Esophagus muscularis mucosa (tissue), 4 donors: ENCODE data around the gene MIA3. TPM values are rescaled to one million over a fixed set of nuclear protein-coding genes. Genes with fewer than 3 reads are reported as not detected.
A peak's percentile ranks its signal among the peaks of the same experiment; 100 is the strongest.

Experiments used
- DNase-seq: peaks from one replicate; pipeline ENCODE4 v3.0.0-alpha.2; 2017; ENCODE audit errors: extremely low spot score
- H3K27ac ChIP-seq, 4 donors: fragments of 200-600 bp; sonication (generic); replicated peaks in 1 of 4; 1 replicate in 3 of 4; 2 replicates in 1 of 4; pipeline ENCODE4 v1.5.1; 2016 to 2019; ENCODE audit warnings: mild to moderate bottlenecking in 1 of 4
- H3K27me3 ChIP-seq, 4 donors: fragments of 200-600 bp; sonication (generic); one replicate each; pipeline versions ENCODE4 v1.5.1 to v1.6.0; 2016 to 2019
- H3K36me3 ChIP-seq, 4 donors: fragments of 200-600 bp; sonication (generic); one replicate each; pipeline ENCODE4 v1.5.1; 2016 to 2019
- H3K4me1 ChIP-seq, 4 donors: fragments of 200-600 bp; sonication (generic); one replicate each; pipeline ENCODE4 v1.5.1; 2016 to 2019
- H3K4me3 ChIP-seq, 4 donors: fragments of 200-600 bp; sonication (generic); 1 replicate in 2 of 4; 2 replicates in 2 of 4; pipeline ENCODE4 v1.5.1; 2016 to 2019; ENCODE audit warnings: mild to moderate bottlenecking in 4 of 4, moderate library complexity in 1 of 4
- H3K9me3 ChIP-seq, 4 donors: fragments of 200-600 bp; sonication (generic); 1 replicate in 3 of 4; 2 replicates in 1 of 4; pipeline ENCODE4 v1.5.1; 2016 to 2019
- CTCF ChIP-seq, 3 experiments: fragments of 200-600 bp in 2 of 3; fragments of 450-650 bp in 1 of 3; sonication (generic) in 2 of 3; IDR thresholded peaks; one replicate each; pipeline ENCODE4 v1.5.1; 2017 to 2019; ENCODE audit warnings: antibody characterized with exemption in 3 of 3, mild to moderate bottlenecking in 2 of 3, moderate library complexity in 1 of 3
- EP300 ChIP-seq: sonication (generic); formaldehyde crosslinking; IDR thresholded peaks from one replicate; pipeline ENCODE4 v1.6.1; 2017; ENCODE audit warnings: antibody characterized with exemption
- POLR2A ChIP-seq: fragments of 450-650 bp; IDR thresholded peaks from one replicate; pipeline ENCODE4 v1.6.1; 2017; ENCODE audit warnings: antibody characterized with exemption, moderate library complexity, mild to moderate bottlenecking, low read depth
- POLR2AphosphoS5 ChIP-seq, 2 donors: sonication (generic); formaldehyde crosslinking; IDR thresholded peaks; one replicate each; pipeline ENCODE4 v1.6.1; 2017; ENCODE audit warnings: antibody characterized with exemption in 2 of 2
- WGBS: methylation state at CpG from one replicate; pipeline ENCODE4 v1.1.5; 2018; 5-methylcytosine and 5-hydroxymethylcytosine counted together
- intact Hi-C: fragments of 100-400 bp; cut with DNase I; formaldehyde crosslinking; loops from one replicate; pipeline ENCODE4 v1.15.1; 2023
- total RNA-seq, 4 donors: library from RNA; depleted of rRNA; stranded (reverse); fragments of >200 nt; gene quantifications; one replicate each; pipeline versions ENCODE4 v1.1.0 to v1.2.1, GENCODE V29; 2016

MIA3 gene
- total RNA-seq, 4 donors from 2014 or later, result 36.1 to 53.0 (median 49.0) TPM

GRCh38 chr1:222643606-222643937 is 25.7 kb downstream of the MIA3 start:
- Histone ChIP-seq H3K36me3 (peaks cover 0 to 30% (median 14%) of the 10 kb centered on the region in 4 donors), H3K4me3 (peak overlapping the region; percentile 66 to 90 (median 84)), H3K9me3 (no peaks in the 10 kb centered on the region), H3K27me3 (no peaks in the 10 kb centered on the region), H3K4me1 (peaks cover 16 to 20% (median 16%) of the 10 kb centered on the region in 4 donors), H3K27ac (peak overlapping the region; percentile 89 to 93 (median 90))
- no peak for TF ChIP-seq CTCF (IDR thresholded peaks at IDR 0.05)
- no peak for TF ChIP-seq POLR2A
- TF ChIP-seq POLR2AphosphoS5 (IDR thresholded peaks at IDR 0.05), result no peak
- no peak for TF ChIP-seq EP300
- 14% methylated on average over 10 of the region's 10 CpGs for WGBS
- DNase-seq, result no peak
- intact Hi-C loops, result loop anchor here (10.0 kb wide), 1 partner anchor 71 kb away; the partner anchor contains the start of genes AIDA and BROX

GRCh38 chr1:222643938-222644635 is 26.2 kb downstream of the MIA3 start:
- Histone ChIP-seq H3K27me3 (no peaks in the 10 kb centered on the region), H3K4me1 (peaks cover 16 to 20% (median 16%) of the 10 kb centered on the region in 4 donors), H3K27ac (peak overlapping the region; percentile 89 to 93 (median 90)), H3K4me3 (peak overlapping the region; percentile 66 to 90 (median 84)), H3K36me3 (peaks cover 0 to 29% (median 15%) of the 10 kb centered on the region in 4 donors), H3K9me3 (no peaks in the 10 kb centered on the region)
- intact Hi-C loops, result loop anchor here (10.0 kb wide), 1 partner anchor 71 kb away; the partner anchor contains the start of genes AIDA and BROX
- TF ChIP-seq EP300 (no peak), CTCF (IDR thresholded peaks at IDR 0.05) (peak in 1 of 3 experiments; percentile 40), POLR2A (peak; percentile 56), POLR2AphosphoS5 (IDR thresholded peaks at IDR 0.05) (peak; percentile 95 to 99)
- DNase-seq, result peak; percentile 99
- WGBS, result under 1% methylated on average over 41 of the region's 42 CpGs

GRCh38 chr1:222644636-222644980 is 26.7 kb downstream of the MIA3 start:
- no peaks in the 10 kb centered on the region for H3K9me3 ChIP-seq
- H3K27me3 ChIP-seq, result no peaks in the 10 kb centered on the region
- H3K27ac ChIP-seq, result peak overlapping the region; percentile 89 to 93 (median 90)
- 0% methylated on average over 5 of the region's 5 CpGs for WGBS
- H3K4me1 ChIP-seq, result peaks cover 16 to 20% (median 16%) of the 10 kb centered on the region in 4 donors
- peaks cover 0 to 34% (median 17%) of the 10 kb centered on the region in 4 donors for H3K36me3 ChIP-seq
- peak overlapping the region; percentile 66 to 90 (median 84) for H3K4me3 ChIP-seq
- intact Hi-C loops, result loop anchor here (10.0 kb wide), 1 partner anchor 70 kb away; the partner anchor contains the start of genes AIDA and BROX
- no peak for TF ChIP-seq CTCF (IDR thresholded peaks at IDR 0.05)
- no peak for TF ChIP-seq POLR2AphosphoS5 (IDR thresholded peaks at IDR 0.05)
- TF ChIP-seq POLR2A, result no peak
- no peak for TF ChIP-seq EP300
- no peak for DNase-seq

- H3K36me3 ChIP-seq, result peaks cover 51 to 99% (median 84%) of the 10 kb centered on the region in 4 donors
- 100% methylated on average over 1 of the region's 1 CpG for WGBS
- intact Hi-C loops, result no loop called here
- no peak overlapping the region for H3K27ac ChIP-seq
- no peak overlapping the region for H3K4me3 ChIP-seq
- no peaks in the 10 kb centered on the region for H3K4me1 ChIP-seq
- no peaks in the 10 kb centered on the region for H3K9me3 ChIP-seq
- H3K27me3 ChIP-seq, result no peaks in the 10 kb centered on the region
- no peak for TF ChIP-seq POLR2A
- no peak for TF ChIP-seq POLR2AphosphoS5 (IDR thresholded peaks at IDR 0.05)
- TF ChIP-seq CTCF (IDR thresholded peaks at IDR 0.05), result no peak
- no peak for TF ChIP-seq EP300
- DNase-seq, result no peak
These were observed 34.8 kb downstream of the MIA3 start for GRCh38 chr1:222652676-222653075.
